RWPE2 (cell line): ENCODE results near the gene RPS6KA4.
"Not testable (repeated sequence)": the region's sequence is repeated elsewhere in the genome, so short reads cannot be mapped to it uniquely, and the experiment has no call there.

Experiments used
- ATAC-seq: fragments of 200-7000 bp; cut with Tn5 transposase; 3 replicates; pipeline ENCODE4 v1.9.1; 2021; ENCODE audit warnings: low read depth
- DNase-seq: peaks from one replicate; pipeline ENCODE4 v3.0.0-alpha.2; 2020; ENCODE audit warnings: low spot score
- H3K27ac ChIP-seq: fragments of 450-650 bp; 2 replicates; pipeline ENCODE4 v1.5.1; 2017; ENCODE audit warnings: mild to moderate bottlenecking; ENCODE audit not compliant: poor library complexity, severe bottlenecking
- H3K27me3 ChIP-seq: fragments of 250-450 bp; sonication (Bioruptor Pico); 2 replicates; pipeline ENCODE4 v1.5.1; 2021; ENCODE audit warnings: mild to moderate bottlenecking, moderate library complexity; ENCODE audit not compliant: insufficient read depth, poor library complexity, severe bottlenecking
- H3K36me3 ChIP-seq: fragments of 250-450 bp; sonication (Bioruptor Pico); 2 replicates; pipeline ENCODE4 v1.5.1; 2020; ENCODE audit warnings: low read depth, mild to moderate bottlenecking, moderate library complexity
- H3K4me1 ChIP-seq: fragments of 250-450 bp; sonication (Bioruptor Pico); 2 replicates; pipeline ENCODE4 v1.5.1; 2021; ENCODE audit warnings: mild to moderate bottlenecking, moderate library complexity; ENCODE audit not compliant: insufficient read depth, poor library complexity, severe bottlenecking
- H3K4me3 ChIP-seq: fragments of 250-450 bp; sonication (Bioruptor Pico); 2 replicates; pipeline ENCODE4 v1.5.1; 2021; ENCODE audit warnings: mild to moderate bottlenecking, moderate library complexity; ENCODE audit not compliant: severe bottlenecking
- H3K9me3 ChIP-seq: fragments of 250-450 bp; sonication (Bioruptor Pico); 2 replicates; pipeline ENCODE4 v1.5.1; 2021; ENCODE audit warnings: mild to moderate bottlenecking, moderate library complexity; ENCODE audit not compliant: severe bottlenecking
- CTCF ChIP-seq: fragments of 450-650 bp; IDR thresholded peaks from one replicate; pipeline ENCODE4 v1.5.1; 2017; ENCODE audit warnings: mild to moderate bottlenecking, moderate library complexity; ENCODE audit not compliant: poor library complexity, severe bottlenecking

The RPS6KA4 gene

DNA sequence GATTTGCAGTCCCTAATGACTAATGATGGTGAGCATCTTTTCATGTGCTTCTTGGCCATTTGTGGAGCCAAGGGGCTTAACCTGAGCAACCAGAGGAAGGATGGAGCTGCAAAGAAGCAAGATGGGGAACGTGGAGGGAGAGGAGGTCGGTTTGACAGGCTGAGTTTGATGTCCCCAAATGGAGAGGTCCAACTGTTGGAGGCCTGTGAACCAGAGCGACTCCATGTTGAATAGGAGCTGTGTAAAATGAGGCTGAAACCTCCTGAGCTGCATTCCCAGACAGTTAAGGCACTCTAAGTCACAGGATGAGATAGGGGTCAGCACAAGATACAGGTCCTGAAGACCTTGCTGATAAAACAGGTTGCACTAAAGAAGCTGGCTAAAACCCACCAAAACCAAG, 54.5 kb downstream of the RPS6KA4 start:
- TF ChIP-seq CTCF, result no peak
- no peaks in the 10 kb centered on the region for H3K27me3 ChIP-seq

DNA sequence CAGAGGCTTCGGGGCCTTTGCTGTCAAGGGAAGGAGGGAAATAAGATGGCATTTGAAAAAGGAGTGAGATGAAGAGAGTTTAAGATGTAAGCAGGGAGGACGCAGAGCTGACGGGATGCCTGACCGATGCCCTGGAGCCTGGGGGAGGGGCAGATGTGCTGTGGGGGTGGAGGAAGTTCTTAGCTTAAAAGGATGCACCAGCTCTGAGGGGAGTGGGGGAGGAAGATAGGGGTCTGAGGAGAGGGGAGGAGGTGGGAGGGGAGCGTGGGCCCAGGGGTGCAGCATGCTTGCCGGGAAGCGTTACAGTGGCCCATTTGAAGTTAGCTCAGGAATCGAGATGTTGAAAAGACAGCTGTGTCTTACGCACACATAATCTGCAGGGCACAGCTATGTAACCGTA, 56.3 kb downstream of the RPS6KA4 start:
- ATAC-seq, result no peak
- H3K27me3 ChIP-seq, result no peaks in the 10 kb centered on the region
- no peaks in the 10 kb centered on the region for H3K4me1 ChIP-seq
- TF ChIP-seq CTCF, result no peak
- H3K27ac ChIP-seq, result no peak overlapping the region
- H3K4me3 ChIP-seq, result no peak overlapping the region
- H3K9me3 ChIP-seq, result no peaks in the 10 kb centered on the region
- no peak for DNase-seq
- no peaks in the 10 kb centered on the region for H3K36me3 ChIP-seq

More for the DNA sequence above, 54.5 kb downstream of the RPS6KA4 start:
- DNase-seq, result no peak
- Histone ChIP-seq H3K36me3 (no peaks in the 10 kb centered on the region), H3K4me3 (no peak overlapping the region), H3K27ac (no peak overlapping the region), H3K9me3 (no peaks in the 10 kb centered on the region), H3K4me1 (no peaks in the 10 kb centered on the region)
- no peak for ATAC-seq

GRCh38 chr11:64415996-64416728, 57.2 kb downstream of the RPS6KA4 start:
- Histone ChIP-seq H3K9me3 (no peaks in the 10 kb centered on the region), H3K36me3 (no peaks in the 10 kb centered on the region), H3K4me1 (no peaks in the 10 kb centered on the region), H3K27me3 (no peaks in the 10 kb centered on the region), H3K27ac (no peak overlapping the region), H3K4me3 (no peak overlapping the region)
- no peak for ATAC-seq
- no peak for DNase-seq
- no peak for TF ChIP-seq CTCF

- not testable (repeated sequence) for H3K36me3 ChIP-seq, H3K4me3 ChIP-seq, H3K9me3 ChIP-seq, H3K27ac ChIP-seq, H3K4me1 ChIP-seq, ATAC-seq, DNase-seq, H3K27me3 ChIP-seq
These were observed 59.3 kb downstream of the RPS6KA4 start for GRCh38 chr11:64418233-64418632.

DNA sequence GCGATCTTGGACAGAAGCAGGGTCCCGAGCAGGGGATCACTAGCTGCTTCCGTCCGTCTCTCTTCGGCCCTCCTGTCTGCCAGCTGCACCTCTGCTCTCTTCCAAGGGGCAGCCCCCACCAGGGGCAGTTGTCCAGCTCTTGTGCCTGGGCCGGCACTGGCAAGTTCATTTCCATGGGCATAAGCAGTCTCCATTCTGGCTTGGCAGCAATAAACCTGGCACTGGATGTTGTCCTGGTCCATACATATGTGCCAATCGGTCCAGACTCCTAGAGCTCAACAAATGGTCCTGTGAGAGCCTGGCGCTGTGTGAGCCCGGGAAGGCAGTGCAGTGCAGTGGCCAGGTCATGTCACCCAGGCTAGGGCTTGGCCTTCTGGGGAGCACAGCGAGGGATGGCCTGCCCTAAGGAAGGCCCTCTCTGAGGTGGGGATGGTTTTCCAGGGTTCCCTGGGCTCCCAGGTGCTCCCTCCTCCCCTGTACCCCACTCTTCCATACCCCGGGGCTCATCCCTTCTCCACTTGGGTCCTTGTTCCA, 60.4 kb downstream of the RPS6KA4 start:
- Histone ChIP-seq H3K27me3 (no peaks in the 10 kb centered on the region), H3K27ac (no peak overlapping the region), H3K4me3 (no peak overlapping the region), H3K4me1 (no peaks in the 10 kb centered on the region), H3K9me3 (peaks cover 2% of the 10 kb centered on the region), H3K36me3 (no peaks in the 10 kb centered on the region)
- ATAC-seq (no peak), DNase-seq (no peak)
- TF ChIP-seq CTCF, result no peak
